ENCODE data around the gene HOXB8. TPM values are rescaled to one million over a fixed set of nuclear protein-coding genes. Genes with fewer than 3 reads are reported as not detected.
A peak's percentile ranks its signal among the peaks of the same experiment; 100 is the strongest.

Gene HOXB8
- total RNA-seq, 1 experiment from 2014 or later: 28.2 TPM

- peak; percentile 100 for TF ChIP-seq CTCF (IDR thresholded peaks at IDR 0.05; ENCODE audit: unreplicated experiment)
- Mint-ChIP-seq H3K27me3 (ENCODE audit: unreplicated experiment) (peaks cover 88% of the 10 kb centered on the region), H3K4me1 (ENCODE audit: low read depth, unreplicated experiment) (peaks cover 71% of the 10 kb centered on the region), H3K27ac (ENCODE audit: unreplicated experiment) (peak overlapping the region; percentile 74), H3K9me3 (ENCODE audit: low read depth, unreplicated experiment) (no peaks in the 10 kb centered on the region), H3K4me3 (ENCODE audit: low read depth, unreplicated experiment) (peak overlapping the region; percentile 88), H3K36me3 (ENCODE audit: insufficient read depth, unreplicated experiment) (peaks cover 98% of the 10 kb centered on the region)
- CTCF ChIA-PET: interaction anchor here (0.7 to 2.0 kb wide), 15 partner anchors 14 to 593 kb away, joined by 3 to 15 read pairs (median 5); no protein-coding TSS in a partner anchor
- intact Hi-C loops (cut with micrococcal nuclease; ENCODE audit: unreplicated experiment): loop anchor here (1.0 to 5.0 kb wide), 6 partner anchors 18 to 594 kb away; no protein-coding TSS in a partner anchor
- no TSS peak for BruUV-seq (replicated peaks)
- DNase-seq: peak; percentile 98
These were observed 3.3 kb upstream of the HOXB8 start for GRCh38 chr17:48618256-48618896.

GRCh38 chr17:48617471-48618255, 2.6 kb upstream of the HOXB8 start:
- peaks cover 98% of the 10 kb centered on the region for H3K36me3 Mint-ChIP-seq (ENCODE audit: insufficient read depth, unreplicated experiment)
- intact Hi-C loops (cut with micrococcal nuclease; ENCODE audit: unreplicated experiment): loop anchor here (1.0 to 5.0 kb wide), 6 partner anchors 17 to 593 kb away; no protein-coding TSS in a partner anchor
- H3K9me3 Mint-ChIP-seq (ENCODE audit: low read depth, unreplicated experiment): no peaks in the 10 kb centered on the region
- CTCF ChIA-PET: interaction anchor here (0.9 to 2.0 kb wide), 11 partner anchors 16 to 592 kb away, joined by 3 to 15 read pairs (median 7); no protein-coding TSS in a partner anchor
- no TSS peak for BruUV-seq (replicated peaks)
- H3K27me3 Mint-ChIP-seq (ENCODE audit: unreplicated experiment): peaks cover 81% of the 10 kb centered on the region
- peak overlapping the region; percentile 74 for H3K27ac Mint-ChIP-seq (ENCODE audit: unreplicated experiment)
- DNase-seq: no peak
- TF ChIP-seq CTCF (IDR thresholded peaks at IDR 0.05; ENCODE audit: unreplicated experiment): no peak
- peak overlapping the region; percentile 88 for H3K4me3 Mint-ChIP-seq (ENCODE audit: low read depth, unreplicated experiment)
- H3K4me1 Mint-ChIP-seq (ENCODE audit: low read depth, unreplicated experiment): peaks cover 64% of the 10 kb centered on the region

- no peak for DNase-seq
- intact Hi-C loops (cut with micrococcal nuclease; ENCODE audit: unreplicated experiment): loop anchor here (5.0 kb wide), 1 partner anchor 310 kb away; no protein-coding TSS in a partner anchor
- Mint-ChIP-seq H3K4me3 (ENCODE audit: low read depth, unreplicated experiment) (peak overlapping the region; percentile 88), H3K4me1 (ENCODE audit: low read depth, unreplicated experiment) (peaks cover 56% of the 10 kb centered on the region), H3K27ac (ENCODE audit: unreplicated experiment) (peak overlapping the region; percentile 74), H3K27me3 (ENCODE audit: unreplicated experiment) (peaks cover 73% of the 10 kb centered on the region), H3K9me3 (ENCODE audit: low read depth, unreplicated experiment) (no peaks in the 10 kb centered on the region), H3K36me3 (ENCODE audit: insufficient read depth, unreplicated experiment) (peaks cover 98% of the 10 kb centered on the region)
- CTCF ChIA-PET: interaction anchor here (1.0 to 2.9 kb wide), 6 partner anchors 16 to 354 kb away, joined by 5 to 15 read pairs (median 8); no protein-coding TSS in a partner anchor
- no peak for TF ChIP-seq CTCF (IDR thresholded peaks at IDR 0.05; ENCODE audit: unreplicated experiment)
- no TSS peak for BruUV-seq (replicated peaks)
These were observed 1.8 kb upstream of the HOXB8 start for GRCh38 chr17:48616717-48617470.

Data from Calu3 (cell line).